ENCODE results near the gene FHIT.

Gene FHIT

GRCh38 chr3:60073228-60073627 is 1178.0 kb downstream of the FHIT start:
- DNase-seq = no peak

GRCh38 chr3:60070366-60070765 is 1180.9 kb downstream of the FHIT start:
- no peak for DNase-seq

DNA sequence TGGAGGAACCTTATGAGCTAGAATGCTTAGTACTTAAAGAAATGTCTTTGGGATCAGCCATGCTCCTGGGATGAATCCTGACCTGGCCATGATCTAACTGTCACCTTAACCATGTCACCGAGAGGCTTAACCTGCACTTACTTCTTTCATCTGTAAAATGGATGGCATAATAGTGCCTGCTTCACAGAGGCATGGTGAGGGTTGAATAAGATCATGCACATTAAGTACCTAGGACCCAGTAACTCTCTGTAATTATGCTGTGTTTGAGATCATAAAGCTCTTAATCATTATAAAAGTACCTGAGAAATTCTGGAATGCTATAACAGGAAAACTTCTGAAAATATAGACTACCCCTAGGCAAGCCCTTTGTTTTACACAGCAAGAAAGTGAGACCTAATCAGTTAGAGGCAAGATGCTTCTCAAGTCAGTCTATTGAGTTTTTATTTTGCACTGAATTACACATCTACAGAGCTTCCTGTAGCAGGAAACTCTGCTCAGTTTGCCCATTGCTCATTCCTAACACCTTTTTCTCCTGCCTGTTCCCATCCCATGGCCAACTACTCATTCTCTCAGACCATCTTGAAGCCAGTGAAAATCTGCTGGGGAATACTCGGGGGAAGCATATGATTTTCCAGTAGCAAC is 1185.9 kb downstream of the FHIT start:
- DNase-seq = no peak

- no peak for DNase-seq
Measured at GRCh38 chr3:60064210-60065178, 1186.8 kb downstream of the FHIT start.

GRCh38 chr3:60056404-60056803 is 1194.8 kb downstream of the FHIT start:
- no peak for DNase-seq

GRCh38 chr3:60055765-60056164 is 1195.5 kb downstream of the FHIT start:
- DNase-seq = no peak

DNA sequence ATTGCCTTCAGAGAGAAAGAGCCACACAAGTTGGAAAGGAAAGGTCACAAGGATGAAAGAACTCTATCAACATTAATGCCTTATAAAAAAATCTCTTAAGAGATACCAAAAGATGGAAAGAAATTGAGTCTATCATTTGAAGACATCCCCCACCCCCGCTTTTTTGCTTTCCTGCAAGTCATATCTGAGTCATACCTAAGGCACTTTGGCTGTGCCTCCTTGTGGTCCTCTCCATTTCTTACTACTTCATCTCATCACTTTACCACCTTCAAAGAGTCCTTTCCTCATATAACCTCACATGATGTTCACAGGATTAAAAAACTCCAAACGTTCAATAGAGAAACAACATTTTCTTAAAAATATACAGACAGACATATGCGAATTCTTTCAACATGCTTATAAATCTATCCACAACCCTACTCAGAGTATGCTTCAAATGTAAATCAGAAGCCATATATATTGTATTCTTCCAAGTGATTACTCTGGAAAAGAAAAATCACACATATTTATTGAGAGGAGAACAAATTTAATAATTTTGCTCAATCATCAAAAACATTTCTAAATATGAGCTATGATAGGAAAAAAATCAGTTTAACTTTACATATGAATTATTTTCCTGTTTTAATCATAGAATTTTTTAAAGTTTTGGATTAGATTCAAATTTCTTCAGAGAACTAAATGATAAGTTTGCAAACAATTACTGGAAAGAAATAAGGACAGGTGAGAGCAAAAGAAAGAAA is 1197.6 kb downstream of the FHIT start:
- DNase-seq = no peak

DNA sequence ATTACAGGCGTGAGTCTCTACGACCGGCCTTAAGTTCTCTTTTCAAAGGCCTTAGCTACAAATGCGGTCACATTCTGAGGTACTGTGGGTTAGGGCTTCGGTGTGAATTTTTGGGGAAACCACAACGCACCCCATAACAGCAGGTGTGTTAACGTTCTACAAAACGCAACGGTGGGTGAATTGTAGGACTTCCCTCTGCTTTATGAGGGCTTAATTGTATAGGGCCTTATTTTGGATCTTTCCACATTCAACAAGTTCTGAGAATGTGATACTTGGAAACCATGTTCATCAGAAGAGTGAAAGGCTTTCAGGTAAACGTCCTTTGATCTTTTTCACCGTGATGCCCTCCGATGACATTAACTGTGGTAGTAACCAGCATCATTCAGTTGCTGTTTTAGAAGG is 1202.8 kb downstream of the FHIT start:
- no peak for DNase-seq

- no peak for DNase-seq
Measured at GRCh38 chr3:60047426-60048200, 1203.6 kb downstream of the FHIT start.

- no peak for DNase-seq
Measured at GRCh38 chr3:60046210-60046609, 1205.0 kb downstream of the FHIT start.

GRCh38 chr3:60045686-60046085 is 1205.6 kb downstream of the FHIT start:
- no peak for DNase-seq

GRCh38 chr3:60036803-60037202 is 1214.4 kb downstream of the FHIT start:
- DNase-seq = no peak

DNA sequence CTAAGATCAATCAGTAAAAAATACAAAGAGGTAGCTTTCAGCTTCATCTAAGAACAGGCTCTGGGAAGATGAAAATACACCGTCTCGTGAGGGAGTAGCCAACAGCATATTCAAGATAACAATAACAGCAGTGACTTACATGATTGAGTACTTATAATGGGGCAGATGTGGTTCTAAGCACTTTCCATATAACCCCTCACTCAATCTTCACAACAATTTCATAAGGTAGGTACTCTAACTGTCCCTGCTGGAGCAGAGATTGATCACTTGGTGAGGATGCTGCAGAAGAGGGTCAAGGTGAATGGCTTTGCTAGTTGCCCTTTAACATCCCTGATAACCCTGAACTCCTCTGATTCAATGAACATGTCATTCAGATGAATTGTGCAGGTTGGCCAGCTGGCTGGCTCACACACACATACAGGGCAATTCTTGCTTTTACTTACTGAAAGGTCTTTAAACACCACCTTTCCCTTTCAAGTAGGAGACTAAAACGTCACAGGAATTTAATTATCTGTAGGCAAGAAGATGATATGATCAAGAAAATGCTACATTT is 1217.3 kb downstream of the FHIT start:
- no peak for DNase-seq

DNA sequence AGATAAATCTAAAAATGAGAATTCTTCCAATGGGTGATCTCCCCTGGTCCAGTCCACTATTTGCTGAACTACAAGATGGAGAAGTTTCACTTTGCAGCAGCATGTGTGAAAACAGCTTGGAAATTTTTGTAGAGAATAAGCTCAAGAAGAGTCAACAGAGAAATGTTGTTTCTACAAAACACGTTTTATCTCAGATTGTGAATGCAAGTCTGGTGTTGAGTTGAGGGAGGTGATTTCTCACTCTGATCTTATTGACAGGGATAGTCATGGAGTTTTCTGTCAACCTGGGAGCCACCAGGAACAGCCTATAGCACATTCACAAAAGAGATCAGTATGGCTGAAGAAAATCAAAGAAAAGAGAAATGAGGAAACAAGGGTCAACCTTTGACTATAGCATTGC is 1220.3 kb downstream of the FHIT start:
- DNase-seq = no peak

DNA sequence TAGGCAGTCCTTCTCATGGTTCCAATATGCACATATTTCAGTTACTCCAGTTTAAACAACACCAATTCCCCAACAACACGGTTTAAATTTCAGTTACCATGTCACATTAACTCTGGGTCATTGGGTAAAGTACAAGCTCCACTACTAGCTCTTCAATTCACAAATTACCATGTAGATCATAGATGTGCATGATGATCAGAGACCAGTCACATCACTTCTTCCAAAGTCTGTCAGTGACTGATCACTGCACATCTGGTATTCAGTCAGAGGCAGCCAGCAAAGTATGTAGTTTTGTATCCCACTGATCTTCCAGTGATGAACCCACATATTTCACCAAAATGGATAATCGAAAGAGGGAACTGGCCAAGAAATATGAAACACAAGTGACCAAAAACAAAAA is 1223.0 kb downstream of the FHIT start:
- DNase-seq = no peak

DNA sequence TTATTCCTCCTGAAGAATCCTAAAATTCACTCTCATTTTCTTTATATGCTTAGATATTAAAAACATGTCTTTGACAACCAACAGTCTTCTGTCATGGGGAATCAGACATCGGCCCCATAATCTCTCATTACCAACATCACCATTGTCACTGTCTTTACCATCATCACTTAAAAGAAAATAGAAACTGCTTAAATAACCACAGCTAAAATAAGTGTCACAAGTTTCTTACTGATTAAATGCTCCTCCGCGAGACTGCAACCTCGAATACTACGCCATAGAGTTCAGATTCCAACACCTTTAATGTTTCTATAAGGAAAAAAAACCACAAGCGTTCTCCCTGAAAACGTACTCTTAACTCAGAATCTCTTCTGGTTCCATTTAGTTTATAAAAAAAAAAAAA is 1223.9 kb downstream of the FHIT start:
- no peak for DNase-seq

DNA sequence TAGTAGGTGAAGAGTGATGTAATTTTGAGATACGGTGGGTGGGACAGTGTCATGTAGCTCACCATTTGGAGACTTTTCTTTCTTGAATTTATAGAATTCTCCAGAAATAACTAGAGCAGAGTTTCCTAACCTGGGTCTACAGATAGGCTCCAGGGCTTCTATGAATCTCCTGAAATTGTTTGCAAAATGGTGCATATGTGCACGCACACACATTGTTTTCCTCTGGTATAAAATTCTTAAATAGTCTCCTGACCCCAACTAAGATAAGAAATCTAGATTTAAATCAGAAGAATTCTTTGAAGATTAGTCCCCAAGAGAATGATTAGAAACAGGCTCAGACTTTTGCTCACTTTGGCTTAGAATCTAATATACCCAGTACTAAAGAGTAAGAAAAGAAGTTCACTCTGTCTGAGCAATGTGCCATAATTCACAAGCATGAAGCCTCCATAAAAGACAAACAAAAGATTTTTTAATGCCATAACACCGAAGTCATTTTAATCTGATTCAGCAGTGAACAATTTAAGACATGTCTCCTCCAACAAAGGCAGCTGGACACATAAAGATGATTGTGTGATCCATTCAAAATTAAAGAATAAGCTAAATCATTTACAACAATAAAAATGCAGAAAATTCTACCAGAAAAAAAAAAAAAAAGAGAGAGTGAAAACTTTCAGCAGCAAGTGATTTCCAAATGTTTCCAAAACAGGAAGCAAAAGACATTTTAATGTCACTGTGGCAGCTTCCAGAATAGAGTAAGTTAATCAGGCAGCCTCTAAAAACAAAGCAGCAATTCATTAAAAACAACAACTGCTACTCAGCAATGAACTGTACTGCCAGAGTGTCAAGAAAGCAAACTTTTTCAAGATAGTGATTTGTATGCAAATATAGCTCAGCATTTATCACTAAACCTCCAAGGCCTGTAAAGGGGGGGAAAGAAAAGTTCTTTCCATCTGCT is 1225.9 kb downstream of the FHIT start:
- no peak for DNase-seq

- DNase-seq = no peak
Measured at GRCh38 chr3:60024400-60024799, 1226.9 kb downstream of the FHIT start.

DNA sequence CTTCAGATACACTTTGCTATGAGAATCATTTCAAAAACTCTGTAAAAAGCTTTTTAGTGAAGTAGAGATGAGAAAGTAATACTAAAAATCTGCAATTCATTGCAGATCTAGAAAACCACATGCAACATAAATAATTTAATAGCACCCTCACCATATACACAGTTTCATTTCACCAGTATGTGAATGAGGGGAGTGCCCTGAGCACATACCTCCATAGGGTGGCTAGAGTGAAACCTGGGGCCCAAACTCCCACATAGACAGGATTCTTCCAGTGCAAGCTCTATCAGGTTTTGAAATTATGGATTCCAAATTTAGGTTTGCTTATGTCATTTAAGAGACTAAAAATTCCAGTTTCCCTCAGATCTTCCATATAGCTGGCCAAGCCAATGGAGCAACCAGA is 1228.1 kb downstream of the FHIT start:
- no peak for DNase-seq

GRCh38 chr3:60017631-60018030 is 1233.6 kb downstream of the FHIT start:
- DNase-seq = peak; percentile 57

- DNase-seq = no peak
Measured at GRCh38 chr3:60015032-60015705, 1236.1 kb downstream of the FHIT start.
